Gastrocnemius medialis (tissue), 4 donors: Measurements from ENCODE around the gene TLE4.

ENCODE experiments used
- CTCF ChIP-seq, 5 experiments: fragments of 450-650 bp in 3 of 5; fragments of 200-600 bp in 2 of 5; sonication (generic) in 2 of 5; IDR thresholded peaks in 4 of 5; conservative IDR thresholded peaks in 1 of 5; 1 replicate in 4 of 5; 2 replicates in 1 of 5; pipeline ENCODE4 v1.5.1; 2016 to 2019; ENCODE audit warnings: antibody characterized with exemption in 5 of 5, mild to moderate bottlenecking in 3 of 5, moderate library complexity in 3 of 5
- POLR2A ChIP-seq, 2 donors: fragments of 450-650 bp; IDR thresholded peaks; one replicate each; pipeline ENCODE4 v1.6.1; 2017; ENCODE audit warnings: antibody characterized with exemption in 2 of 2, mild to moderate bottlenecking in 2 of 2, moderate library complexity in 2 of 2

DNA sequence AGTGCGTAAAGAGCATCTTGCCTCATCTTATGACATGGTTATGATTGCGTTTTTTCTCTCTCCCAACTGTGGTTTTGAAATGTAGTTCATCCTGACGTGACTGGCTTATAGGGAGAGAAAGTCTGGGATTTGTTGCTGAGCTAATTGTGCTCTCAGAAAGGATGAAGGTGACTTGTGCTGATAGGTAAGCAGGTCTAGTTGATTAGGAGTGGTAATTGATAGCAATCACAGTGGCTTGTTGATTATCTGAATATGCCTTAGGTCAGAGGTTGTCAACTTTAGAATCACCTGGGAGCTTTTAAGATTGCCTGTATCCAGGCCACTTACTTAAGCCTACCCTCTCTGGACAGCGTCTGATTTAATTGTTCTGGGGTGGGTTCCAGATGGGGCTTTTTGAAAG, 117.8 kb downstream of the TLE4 start:
- TF ChIP-seq CTCF (IDR thresholded peaks at IDR 0.05 in 4 of 5, conservative IDR thresholded peaks at IDR 0.05 in 1 of 5): no peak
- TF ChIP-seq POLR2A (IDR thresholded peaks at IDR 0.05): no peak
